Measurements from ENCODE around the gene RIOK3. TPM values are rescaled to one million over a fixed set of nuclear protein-coding genes. Genes with fewer than 3 reads are reported as not detected.

RIOK3 gene
- total and polyA plus RNA-seq, 7 donors = 59.6 to 116 (median 88.3) TPM

DNA sequence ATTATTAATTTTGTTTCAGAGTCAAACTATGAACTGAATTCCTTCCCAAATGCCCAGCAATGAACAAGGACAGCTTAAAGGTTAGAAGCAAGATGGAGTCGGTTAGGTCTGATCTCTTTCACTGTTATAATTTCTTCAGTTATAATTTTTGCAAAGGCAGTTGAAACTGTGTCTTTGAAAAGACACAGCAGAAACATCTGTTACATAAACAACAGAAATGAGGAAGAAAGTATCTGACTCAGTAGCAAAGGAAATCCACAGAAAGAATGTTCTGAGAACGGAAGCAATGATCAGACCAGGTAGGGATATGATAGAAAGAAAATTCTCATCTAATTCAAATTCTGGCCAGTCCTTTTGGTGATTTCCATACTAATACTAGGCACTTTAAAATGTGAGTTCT, 45.0 kb downstream of the RIOK3 start:
- Histone ChIP-seq H3K36me3 (ENCODE audit: insufficient read depth in 1 of 2, low read depth in 1 of 2) (no peaks in the 10 kb centered on the region), H3K27me3 (ENCODE audit: insufficient read depth in 3 of 3, low read length in 2 of 3) (no peaks in the 10 kb centered on the region), H3K4me3 (no peak overlapping the region), H3K4me1 (peaks cover 4% of the 10 kb centered on the region), H3K9me3 (no peaks in the 10 kb centered on the region), H3K27ac (no peak overlapping the region)
- WGBS, 3 donors = 86 to 94% (median 87%) methylated on average over 2 of the region's 2 CpGs
- TF ChIP-seq CTCF (IDR thresholded peaks at IDR 0.05) = no peak
- no peak for DNase-seq
- no peak for ATAC-seq
- intact Hi-C loops (cut with DNase I) = no loop called here

DNA sequence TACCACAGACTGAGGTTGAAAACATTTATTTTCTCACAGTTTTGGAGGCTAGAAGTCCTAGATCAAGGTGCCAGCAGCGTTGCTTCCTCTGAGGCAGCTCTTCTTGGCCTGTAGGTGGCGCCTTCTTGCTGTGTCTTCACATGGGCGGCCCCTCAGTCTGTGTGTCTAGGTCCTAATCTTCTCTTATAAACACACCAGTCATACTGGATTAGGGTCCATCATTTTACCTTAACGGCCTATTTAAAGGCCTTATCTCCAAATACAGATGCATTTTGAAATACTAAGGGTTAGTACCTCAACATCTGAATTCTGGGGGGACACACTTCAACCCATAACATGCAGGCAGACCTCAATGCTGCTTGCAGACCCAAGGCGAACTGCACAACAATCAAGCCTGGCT, 45.8 kb downstream of the RIOK3 start:
- WGBS, 3 donors = 26 to 34% (median 30%) methylated on average over 5 of the region's 5 CpGs
- intact Hi-C loops (cut with DNase I) = no loop called here

GRCh38 chr18:23499291-23499781, 46.2 kb downstream of the RIOK3 start:
- H3K4me1 ChIP-seq = peaks cover 4% of the 10 kb centered on the region
- TF ChIP-seq CTCF (IDR thresholded peaks at IDR 0.05) = no peak
- 53 to 74% (median 54%) methylated on average over 11 of the region's 11 CpGs for WGBS, 3 donors
- ATAC-seq (no peak), DNase-seq (no peak)
- H3K9me3 ChIP-seq = no peaks in the 10 kb centered on the region
- H3K4me3 ChIP-seq = no peak overlapping the region
- no peaks in the 10 kb centered on the region for H3K36me3 ChIP-seq (ENCODE audit: insufficient read depth in 1 of 2, low read depth in 1 of 2)
- no peaks in the 10 kb centered on the region for H3K27me3 ChIP-seq (ENCODE audit: insufficient read depth in 3 of 3, low read length in 2 of 3)
- no peak overlapping the region for H3K27ac ChIP-seq
- intact Hi-C loops (cut with DNase I) = no loop called here

More for the DNA sequence above, 45.8 kb downstream of the RIOK3 start:
- no peak for ATAC-seq
- Histone ChIP-seq H3K4me3 (no peak overlapping the region), H3K4me1 (peaks cover 4% of the 10 kb centered on the region), H3K27ac (no peak overlapping the region), H3K36me3 (ENCODE audit: insufficient read depth in 1 of 2, low read depth in 1 of 2) (no peaks in the 10 kb centered on the region), H3K27me3 (ENCODE audit: insufficient read depth in 3 of 3, low read length in 2 of 3) (no peaks in the 10 kb centered on the region), H3K9me3 (no peaks in the 10 kb centered on the region)
- peak; percentile 61 for TF ChIP-seq CTCF (IDR thresholded peaks at IDR 0.05)
- DNase-seq = peak; percentile 54 to 66

DNA sequence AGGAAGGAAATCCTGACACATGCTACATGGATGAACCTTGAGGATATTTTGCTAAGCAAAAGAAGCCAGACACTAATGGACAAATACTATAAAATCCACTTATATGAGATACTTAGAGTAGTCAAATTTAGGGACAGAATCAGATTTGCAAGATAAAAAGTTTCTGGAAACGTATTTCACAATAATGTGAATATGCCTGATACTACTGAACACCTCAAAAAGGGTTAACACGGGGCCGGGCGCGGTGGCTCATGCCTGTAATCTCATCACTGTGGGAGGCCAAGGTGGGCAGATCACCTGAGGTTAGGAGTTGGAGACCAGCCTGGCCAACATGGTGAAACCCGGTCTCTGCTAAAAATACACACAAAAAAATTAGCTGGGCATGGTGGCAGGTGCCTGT, 48.5 kb downstream of the RIOK3 start:
- H3K4me1 ChIP-seq = peaks cover 10% of the 10 kb centered on the region
- ATAC-seq (no peak), DNase-seq (no peak)
- no peak overlapping the region for H3K4me3 ChIP-seq
- no peak overlapping the region for H3K27ac ChIP-seq
- intact Hi-C loops (cut with DNase I) = loop anchor here (5.0 kb wide), 1 partner anchor 49 kb away; the partner anchor contains the start of gene RIOK3 (in 2 of the 2)
- no peaks in the 10 kb centered on the region for H3K27me3 ChIP-seq (ENCODE audit: insufficient read depth in 3 of 3, low read length in 2 of 3)
- WGBS, 3 donors = 78 to 80% (median 79%) methylated on average over 6 of the region's 6 CpGs
- H3K9me3 ChIP-seq = no peaks in the 10 kb centered on the region
- no peak for TF ChIP-seq CTCF (IDR thresholded peaks at IDR 0.05)
- H3K36me3 ChIP-seq (ENCODE audit: insufficient read depth in 1 of 2, low read depth in 1 of 2) = peaks cover 0 to 9% of the 10 kb centered on the region in 2 donors

DNA sequence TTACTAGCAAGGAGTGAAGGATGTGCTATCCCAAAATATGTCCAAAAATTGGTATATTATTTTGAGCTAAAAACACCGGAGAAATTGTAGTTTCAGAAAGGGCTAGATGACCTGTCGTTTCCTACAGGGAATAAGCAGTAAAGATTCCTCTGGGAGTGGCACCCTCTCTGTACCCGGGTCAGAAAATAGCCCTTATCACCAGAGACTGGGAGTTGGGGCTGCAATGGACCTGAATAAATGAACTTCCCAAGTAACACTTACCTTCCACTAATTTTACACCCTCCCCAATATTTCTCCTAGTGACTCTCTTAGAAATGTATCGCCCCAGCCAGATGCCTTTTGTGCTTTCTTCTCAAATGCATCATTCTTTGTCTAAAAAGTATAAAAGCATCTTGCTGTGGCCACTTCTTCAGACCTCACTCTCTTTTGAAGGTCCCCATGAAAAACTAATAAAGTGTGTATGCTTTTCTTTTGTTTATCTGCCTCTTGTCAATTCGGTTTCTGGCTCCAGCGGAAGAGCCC, 49.5 kb downstream of the RIOK3 start:
- Histone ChIP-seq H3K27ac (peak overlapping the region; percentile 93), H3K4me3 (peak overlapping the region; percentile 96), H3K27me3 (ENCODE audit: insufficient read depth in 3 of 3, low read length in 2 of 3) (no peaks in the 10 kb centered on the region), H3K4me1 (peaks cover 10% of the 10 kb centered on the region), H3K9me3 (no peaks in the 10 kb centered on the region), H3K36me3 (ENCODE audit: insufficient read depth in 1 of 2, low read depth in 1 of 2) (peaks cover 0 to 18% of the 10 kb centered on the region in 2 donors)
- 13 to 18% (median 15%) methylated on average over 6 of the region's 6 CpGs for WGBS, 3 donors
- ATAC-seq (no peak), DNase-seq (no peak)
- no peak for TF ChIP-seq CTCF (IDR thresholded peaks at IDR 0.05)
- intact Hi-C loops (cut with DNase I) = loop anchor here (5.0 kb wide), 1 partner anchor 50 kb away; the partner anchor contains the start of gene RIOK3 (in 2 of the 2)
